Activated CD4-positive, alpha-beta T cell treated with anti-CD3 and anti-CD28 coated beads, Interleukin-2, Interleukin-6, amounts not matched to agents 100 ng/mL and 50 ng/mL, durations not matched to agents 16 hours and 8 hours (primary cell): ENCODE measurements around the gene KRTAP10-7.
"Not testable (repeated sequence)": the region's sequence is repeated elsewhere in the genome, so short reads cannot be mapped to it uniquely, and the experiment has no call there.

ENCODE experiments used
- DNase-seq: peaks from one replicate; pipeline ENCODE4 v3.0.0-alpha.2; 2020

Gene KRTAP10-7

GRCh38 chr21:44612669-44613229, 12.4 kb downstream of the KRTAP10-7 start:
- DNase-seq: no peak

GRCh38 chr21:44613386-44614155, 13.2 kb downstream of the KRTAP10-7 start:
- DNase-seq: no peak

GRCh38 chr21:44614161-44614631, 13.8 kb downstream of the KRTAP10-7 start:
- no peak for DNase-seq

GRCh38 chr21:44614961-44615391, 14.6 kb downstream of the KRTAP10-7 start:
- DNase-seq: no peak

GRCh38 chr21:44615466-44615865, 15.1 kb downstream of the KRTAP10-7 start:
- DNase-seq: no peak

- DNase-seq: no peak
These were observed 15.7 kb downstream of the KRTAP10-7 start for GRCh38 chr21:44615911-44616590.

- no peak for DNase-seq
These were observed 16.2 kb downstream of the KRTAP10-7 start for GRCh38 chr21:44616591-44616926.

- no peak for DNase-seq
These were observed 16.7 kb downstream of the KRTAP10-7 start for GRCh38 chr21:44617071-44617501.

GRCh38 chr21:44618504-44618903, 18.1 kb downstream of the KRTAP10-7 start:
- peak; percentile 4 for DNase-seq

GRCh38 chr21:44618909-44619308, 18.5 kb downstream of the KRTAP10-7 start:
- DNase-seq: peak; percentile 50

- DNase-seq: no peak
These were observed 19.5 kb downstream of the KRTAP10-7 start for GRCh38 chr21:44619886-44620285.

GRCh38 chr21:44623575-44623974, 23.2 kb downstream of the KRTAP10-7 start:
- no peak for DNase-seq

- no peak for DNase-seq
These were observed 25.4 kb downstream of the KRTAP10-7 start for GRCh38 chr21:44625756-44626155.

- DNase-seq: no peak
These were observed 25.9 kb downstream of the KRTAP10-7 start for GRCh38 chr21:44626262-44626661.

- DNase-seq: no peak
These were observed 26.3 kb downstream of the KRTAP10-7 start, which contains the start of gene KRTAP10-9 for GRCh38 chr21:44626673-44627143. KRTAP10-9 (plus strand) TSS chr21:44627093; CDS start chr21:44627172, 79 bp downstream.

- not testable (repeated sequence) for DNase-seq
These were observed 26.9 kb downstream of the KRTAP10-7 start for GRCh38 chr21:44627181-44627822.

- DNase-seq: not testable (repeated sequence)
These were observed 27.4 kb downstream of the KRTAP10-7 start for GRCh38 chr21:44627831-44628233.

GRCh38 chr21:44628707-44629391, 28.5 kb downstream of the KRTAP10-7 start:
- no peak for DNase-seq

GRCh38 chr21:44630440-44630839, 30.0 kb downstream of the KRTAP10-7 start:
- no peak for DNase-seq

GRCh38 chr21:44632067-44632466, 31.7 kb downstream of the KRTAP10-7 start:
- no peak for DNase-seq

GRCh38 chr21:44636209-44637017, 36.0 kb downstream of the KRTAP10-7 start:
- no peak for DNase-seq
